ENCODE data around the gene REC114. TPM values are rescaled to one million over a fixed set of nuclear protein-coding genes. Genes with fewer than 3 reads are reported as not detected.
A peak's percentile ranks its signal among the peaks of the same experiment; 100 is the strongest.

The REC114 gene
- total and polyA plus RNA-seq, 9 of the 15 experiments (the other 6 are each of a cell fraction or from before 2014, with no cell fraction given): 0.07 to 0.24 TPM; not detected in 7

DNA sequence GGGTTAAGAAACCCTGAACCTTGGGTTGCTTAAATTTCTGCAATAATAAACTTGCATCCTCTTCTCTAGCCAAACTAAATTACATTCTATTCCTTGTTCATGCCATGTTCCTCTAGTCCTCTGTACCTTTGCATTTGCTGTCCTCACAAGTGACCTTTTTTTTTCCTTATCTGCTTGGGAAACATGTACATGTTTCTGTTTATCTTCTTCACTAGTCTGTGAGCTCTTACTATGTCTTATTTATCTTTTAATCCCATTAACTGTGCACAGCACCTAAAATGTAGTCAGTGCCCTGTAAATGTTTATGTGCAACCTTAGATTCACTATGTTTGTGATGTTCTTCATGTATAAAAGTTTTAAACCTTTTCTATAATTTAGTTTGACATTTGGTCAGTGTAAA lies 61.9 kb downstream of the REC114 start (continued):
- TF ChIP-seq FIP1L1 (IDR thresholded peaks at IDR 0.05; ENCODE audit: low read depth, low read length, poor library complexity, severe bottlenecking): no peak
- TF ChIP-seq, protein P1, sequence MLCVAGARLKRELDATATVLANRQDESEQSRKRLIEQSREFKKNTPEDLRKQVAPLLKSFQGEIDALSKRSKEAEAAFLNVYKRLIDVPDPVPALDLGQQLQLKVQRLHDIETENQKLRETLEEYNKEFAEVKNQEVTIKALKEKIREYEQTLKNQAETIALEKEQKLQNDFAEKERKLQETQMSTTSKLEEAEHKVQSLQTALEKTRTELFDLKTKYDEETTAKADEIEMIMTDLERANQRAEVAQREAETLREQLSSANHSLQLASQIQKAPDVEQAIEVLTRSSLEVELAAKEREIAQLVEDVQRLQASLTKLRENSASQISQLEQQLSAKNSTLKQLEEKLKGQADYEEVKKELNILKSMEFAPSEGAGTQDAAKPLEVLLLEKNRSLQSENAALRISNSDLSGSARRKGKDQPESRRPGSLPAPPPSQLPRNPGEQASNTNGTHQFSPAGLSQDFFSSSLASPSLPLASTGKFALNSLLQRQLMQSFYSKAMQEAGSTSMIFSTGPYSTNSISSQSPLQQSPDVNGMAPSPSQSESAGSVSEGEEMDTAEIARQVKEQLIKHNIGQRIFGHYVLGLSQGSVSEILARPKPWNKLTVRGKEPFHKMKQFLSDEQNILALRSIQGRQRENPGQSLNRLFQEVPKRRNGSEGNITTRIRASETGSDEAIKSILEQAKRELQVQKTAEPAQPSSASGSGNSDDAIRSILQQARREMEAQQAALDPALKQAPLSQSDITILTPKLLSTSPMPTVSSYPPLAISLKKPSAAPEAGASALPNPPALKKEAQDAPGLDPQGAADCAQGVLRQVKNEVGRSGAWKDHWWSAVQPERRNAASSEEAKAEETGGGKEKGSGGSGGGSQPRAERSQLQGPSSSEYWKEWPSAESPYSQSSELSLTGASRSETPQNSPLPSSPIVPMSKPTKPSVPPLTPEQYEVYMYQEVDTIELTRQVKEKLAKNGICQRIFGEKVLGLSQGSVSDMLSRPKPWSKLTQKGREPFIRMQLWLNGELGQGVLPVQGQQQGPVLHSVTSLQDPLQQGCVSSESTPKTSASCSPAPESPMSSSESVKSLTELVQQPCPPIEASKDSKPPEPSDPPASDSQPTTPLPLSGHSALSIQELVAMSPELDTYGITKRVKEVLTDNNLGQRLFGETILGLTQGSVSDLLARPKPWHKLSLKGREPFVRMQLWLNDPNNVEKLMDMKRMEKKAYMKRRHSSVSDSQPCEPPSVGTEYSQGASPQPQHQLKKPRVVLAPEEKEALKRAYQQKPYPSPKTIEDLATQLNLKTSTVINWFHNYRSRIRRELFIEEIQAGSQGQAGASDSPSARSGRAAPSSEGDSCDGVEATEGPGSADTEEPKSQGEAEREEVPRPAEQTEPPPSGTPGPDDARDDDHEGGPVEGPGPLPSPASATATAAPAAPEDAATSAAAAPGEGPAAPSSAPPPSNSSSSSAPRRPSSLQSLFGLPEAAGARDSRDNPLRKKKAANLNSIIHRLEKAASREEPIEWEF (CRISPR knock-in tag; IDR thresholded peaks at IDR 0.05): no peak
- TF ChIP-seq ZNF584 (CRISPR knock-in tag; IDR thresholded peaks at IDR 0.05; ENCODE audit: low read depth): no peak
- TF ChIP-seq, protein P2, sequence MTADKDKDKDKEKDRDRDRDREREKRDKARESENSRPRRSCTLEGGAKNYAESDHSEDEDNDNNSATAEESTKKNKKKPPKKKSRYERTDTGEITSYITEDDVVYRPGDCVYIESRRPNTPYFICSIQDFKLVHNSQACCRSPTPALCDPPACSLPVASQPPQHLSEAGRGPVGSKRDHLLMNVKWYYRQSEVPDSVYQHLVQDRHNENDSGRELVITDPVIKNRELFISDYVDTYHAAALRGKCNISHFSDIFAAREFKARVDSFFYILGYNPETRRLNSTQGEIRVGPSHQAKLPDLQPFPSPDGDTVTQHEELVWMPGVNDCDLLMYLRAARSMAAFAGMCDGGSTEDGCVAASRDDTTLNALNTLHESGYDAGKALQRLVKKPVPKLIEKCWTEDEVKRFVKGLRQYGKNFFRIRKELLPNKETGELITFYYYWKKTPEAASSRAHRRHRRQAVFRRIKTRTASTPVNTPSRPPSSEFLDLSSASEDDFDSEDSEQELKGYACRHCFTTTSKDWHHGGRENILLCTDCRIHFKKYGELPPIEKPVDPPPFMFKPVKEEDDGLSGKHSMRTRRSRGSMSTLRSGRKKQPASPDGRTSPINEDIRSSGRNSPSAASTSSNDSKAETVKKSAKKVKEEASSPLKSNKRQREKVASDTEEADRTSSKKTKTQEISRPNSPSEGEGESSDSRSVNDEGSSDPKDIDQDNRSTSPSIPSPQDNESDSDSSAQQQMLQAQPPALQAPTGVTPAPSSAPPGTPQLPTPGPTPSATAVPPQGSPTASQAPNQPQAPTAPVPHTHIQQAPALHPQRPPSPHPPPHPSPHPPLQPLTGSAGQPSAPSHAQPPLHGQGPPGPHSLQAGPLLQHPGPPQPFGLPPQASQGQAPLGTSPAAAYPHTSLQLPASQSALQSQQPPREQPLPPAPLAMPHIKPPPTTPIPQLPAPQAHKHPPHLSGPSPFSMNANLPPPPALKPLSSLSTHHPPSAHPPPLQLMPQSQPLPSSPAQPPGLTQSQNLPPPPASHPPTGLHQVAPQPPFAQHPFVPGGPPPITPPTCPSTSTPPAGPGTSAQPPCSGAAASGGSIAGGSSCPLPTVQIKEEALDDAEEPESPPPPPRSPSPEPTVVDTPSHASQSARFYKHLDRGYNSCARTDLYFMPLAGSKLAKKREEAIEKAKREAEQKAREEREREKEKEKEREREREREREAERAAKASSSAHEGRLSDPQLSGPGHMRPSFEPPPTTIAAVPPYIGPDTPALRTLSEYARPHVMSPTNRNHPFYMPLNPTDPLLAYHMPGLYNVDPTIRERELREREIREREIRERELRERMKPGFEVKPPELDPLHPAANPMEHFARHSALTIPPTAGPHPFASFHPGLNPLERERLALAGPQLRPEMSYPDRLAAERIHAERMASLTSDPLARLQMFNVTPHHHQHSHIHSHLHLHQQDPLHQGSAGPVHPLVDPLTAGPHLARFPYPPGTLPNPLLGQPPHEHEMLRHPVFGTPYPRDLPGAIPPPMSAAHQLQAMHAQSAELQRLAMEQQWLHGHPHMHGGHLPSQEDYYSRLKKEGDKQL (CRISPR knock-in tag; IDR thresholded peaks at IDR 0.05; ENCODE audit: borderline replicate concordance): no peak
- TF ChIP-seq, protein P3, sequence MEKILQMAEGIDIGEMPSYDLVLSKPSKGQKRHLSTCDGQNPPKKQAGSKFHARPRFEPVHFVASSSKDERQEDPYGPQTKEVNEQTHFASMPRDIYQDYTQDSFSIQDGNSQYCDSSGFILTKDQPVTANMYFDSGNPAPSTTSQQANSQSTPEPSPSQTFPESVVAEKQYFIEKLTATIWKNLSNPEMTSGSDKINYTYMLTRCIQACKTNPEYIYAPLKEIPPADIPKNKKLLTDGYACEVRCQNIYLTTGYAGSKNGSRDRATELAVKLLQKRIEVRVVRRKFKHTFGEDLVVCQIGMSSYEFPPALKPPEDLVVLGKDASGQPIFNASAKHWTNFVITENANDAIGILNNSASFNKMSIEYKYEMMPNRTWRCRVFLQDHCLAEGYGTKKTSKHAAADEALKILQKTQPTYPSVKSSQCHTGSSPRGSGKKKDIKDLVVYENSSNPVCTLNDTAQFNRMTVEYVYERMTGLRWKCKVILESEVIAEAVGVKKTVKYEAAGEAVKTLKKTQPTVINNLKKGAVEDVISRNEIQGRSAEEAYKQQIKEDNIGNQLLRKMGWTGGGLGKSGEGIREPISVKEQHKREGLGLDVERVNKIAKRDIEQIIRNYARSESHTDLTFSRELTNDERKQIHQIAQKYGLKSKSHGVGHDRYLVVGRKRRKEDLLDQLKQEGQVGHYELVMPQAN (IDR thresholded peaks at IDR 0.05; ENCODE audit: borderline replicate concordance): no peak
- TF ChIP-seq EHMT2 (IDR thresholded peaks at IDR 0.05): 0 out of 2 replicates have a peak, but pooled peaks have one; percentile 26
- TF ChIP-seq KLF10 (CRISPR knock-in tag; IDR thresholded peaks at IDR 0.05): no peak
- no peak for TF ChIP-seq ELF2 (CRISPR knock-in tag; IDR thresholded peaks at IDR 0.05)
- TF ChIP-seq NRF1 (conservative IDR thresholded peaks at IDR 0.05 in 1 of 2, IDR thresholded peaks at IDR 0.05 in 1 of 2): no peak
- no peak for TF ChIP-seq NR2C2 (CRISPR knock-in tag; IDR thresholded peaks at IDR 0.05)
- TF ChIP-seq NR2C2 (tag; IDR thresholded peaks at IDR 0.05): no peak
- no peak for TF ChIP-seq ZNF695 (CRISPR knock-in tag; IDR thresholded peaks at IDR 0.05)
- peak; percentile 94 for TF ChIP-seq MTA2 (IDR thresholded peaks at IDR 0.05; ENCODE audit: low read depth)
- TF ChIP-seq KAT8 (IDR thresholded peaks at IDR 0.05; ENCODE audit: low read depth): no peak
- TF ChIP-seq, protein P4, sequence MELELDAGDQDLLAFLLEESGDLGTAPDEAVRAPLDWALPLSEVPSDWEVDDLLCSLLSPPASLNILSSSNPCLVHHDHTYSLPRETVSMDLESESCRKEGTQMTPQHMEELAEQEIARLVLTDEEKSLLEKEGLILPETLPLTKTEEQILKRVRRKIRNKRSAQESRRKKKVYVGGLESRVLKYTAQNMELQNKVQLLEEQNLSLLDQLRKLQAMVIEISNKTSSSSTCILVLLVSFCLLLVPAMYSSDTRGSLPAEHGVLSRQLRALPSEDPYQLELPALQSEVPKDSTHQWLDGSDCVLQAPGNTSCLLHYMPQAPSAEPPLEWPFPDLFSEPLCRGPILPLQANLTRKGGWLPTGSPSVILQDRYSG (tag; conservative IDR thresholded peaks at IDR 0.05; ENCODE audit: low read depth): no peak
- no peak for TF ChIP-seq ZNF830 (CRISPR knock-in tag; IDR thresholded peaks at IDR 0.05)

Measured in K562 (cell line).